Measurements from ENCODE around the gene SUMO2.

GRCh38 chr17:75218131-75218530 is 35.4 kb upstream of the SUMO2 start:
- no peak for TF ChIP-seq POLR2AphosphoS5 (IDR thresholded peaks at IDR 0.05; ENCODE audit: borderline replicate concordance, low read depth, low read length)
- no peak for TF ChIP-seq EZH2 (IDR thresholded peaks at IDR 0.05)

Measured in SK-N-MC (cell line).